HEK293 (cell line): ENCODE results near the gene OR6B3.

Experiments used
- CTCF ChIP-seq: fragments of 450-650 bp; formaldehyde crosslinking; IDR thresholded peaks from 2 replicates; pipeline ENCODE4 v1.5.1; 2016; ENCODE audit warnings: missing biosample characterization, missing genetic modification characterization
- MYNN ChIP-seq: fragments of 450-650 bp; formaldehyde crosslinking; IDR thresholded peaks from 2 replicates; pipeline ENCODE4 v1.5.1; 2016; ENCODE audit warnings: missing biosample characterization, missing genetic modification characterization, borderline replicate concordance
- SCRT2 ChIP-seq: fragments of 450-650 bp; formaldehyde crosslinking; IDR thresholded peaks from 2 replicates; pipeline ENCODE4 v1.5.1; 2016; ENCODE audit warnings: missing biosample characterization, missing genetic modification characterization
- TCF7L2 ChIP-seq: IDR thresholded peaks from 2 replicates; pipeline ENCODE4 v1.6.1; 2011; ENCODE audit warnings: low read depth, mild to moderate bottlenecking, inconsistent platforms, low read length, moderate library complexity, borderline replicate concordance
- ZNF140 ChIP-seq: fragments of 450-650 bp; formaldehyde crosslinking; IDR thresholded peaks from 2 replicates; pipeline ENCODE4 v1.5.1; 2016; ENCODE audit warnings: missing biosample characterization, missing genetic modification characterization
- ZNF202 ChIP-seq: fragments of 450-650 bp; formaldehyde crosslinking; IDR thresholded peaks from 2 replicates; pipeline ENCODE4 v1.5.1; 2016; ENCODE audit warnings: missing biosample characterization, missing genetic modification characterization, borderline replicate concordance
- ZNF324 ChIP-seq: fragments of 450-650 bp; formaldehyde crosslinking; IDR thresholded peaks from 2 replicates; pipeline ENCODE4 v1.5.1; 2016; ENCODE audit warnings: missing biosample characterization, missing genetic modification characterization
- ZNF561 ChIP-seq: fragments of 450-650 bp; IDR thresholded peaks from 2 replicates; pipeline ENCODE4 v1.5.1; 2018; ENCODE audit warnings: missing biosample characterization, missing genetic modification characterization, borderline replicate concordance
- ZNF645 ChIP-seq: fragments of 450-650 bp; formaldehyde crosslinking; IDR thresholded peaks from 2 replicates; pipeline ENCODE4; 2016; ENCODE audit warnings: missing biosample characterization, missing genetic modification characterization
- ZNF704 ChIP-seq: fragments of 450-650 bp; formaldehyde crosslinking; IDR thresholded peaks from 2 replicates; pipeline ENCODE4 v1.5.1; 2016; ENCODE audit warnings: missing biosample characterization, missing genetic modification characterization
- TF ChIP-seq, protein P1 (sequence below): fragments of 450-650 bp; formaldehyde crosslinking; IDR thresholded peaks from 2 replicates; pipeline ENCODE4 v1.5.1; 2016; ENCODE audit warnings: missing biosample characterization, missing genetic modification characterization, low read depth

DNA sequence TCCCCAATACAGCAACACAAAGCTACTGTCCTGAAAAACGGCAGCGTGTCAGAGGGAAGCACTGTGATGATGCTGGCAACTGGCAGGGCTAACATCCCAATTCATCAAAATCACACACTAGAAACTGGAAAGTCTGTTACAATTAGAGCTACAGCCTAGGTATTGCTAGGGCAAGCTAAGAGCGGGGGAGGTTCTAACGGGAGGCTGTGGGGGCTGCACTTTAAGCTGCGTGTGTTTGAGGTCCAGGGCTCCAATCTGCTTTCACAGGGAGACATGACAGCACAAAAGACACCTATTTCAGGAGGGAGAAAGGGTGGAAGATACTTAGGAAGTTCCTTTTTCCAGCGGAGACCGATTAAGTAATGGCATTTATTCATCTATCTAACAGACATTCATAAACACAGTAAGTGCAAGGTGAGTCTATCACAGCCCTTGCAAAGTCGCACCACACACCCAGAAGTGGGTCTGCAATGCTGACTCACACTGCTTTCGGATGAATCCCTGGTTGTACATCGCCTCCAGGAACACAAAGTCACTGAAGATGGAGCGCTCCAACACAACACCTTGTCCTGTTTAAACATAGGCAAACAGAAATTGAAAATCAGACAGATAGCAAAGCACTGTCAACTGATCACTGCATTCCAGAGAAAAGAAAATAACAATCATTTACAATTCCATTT, 35.1 kb downstream of the OR6B3 start:
- TF ChIP-seq ZNF140 (tag by site-specific recombination) (no peak), CTCF (tag by site-specific recombination) (no peak), ZNF561 (tag by site-specific recombination) (no peak), TCF7L2 (no peak), ZNF645 (tag by site-specific recombination) (no peak), SCRT2 (tag by site-specific recombination) (no peak), ZNF324 (tag by site-specific recombination) (no peak), ZNF202 (no peak), MYNN (no peak), ZNF704 (no peak)
- TF ChIP-seq, protein P1, sequence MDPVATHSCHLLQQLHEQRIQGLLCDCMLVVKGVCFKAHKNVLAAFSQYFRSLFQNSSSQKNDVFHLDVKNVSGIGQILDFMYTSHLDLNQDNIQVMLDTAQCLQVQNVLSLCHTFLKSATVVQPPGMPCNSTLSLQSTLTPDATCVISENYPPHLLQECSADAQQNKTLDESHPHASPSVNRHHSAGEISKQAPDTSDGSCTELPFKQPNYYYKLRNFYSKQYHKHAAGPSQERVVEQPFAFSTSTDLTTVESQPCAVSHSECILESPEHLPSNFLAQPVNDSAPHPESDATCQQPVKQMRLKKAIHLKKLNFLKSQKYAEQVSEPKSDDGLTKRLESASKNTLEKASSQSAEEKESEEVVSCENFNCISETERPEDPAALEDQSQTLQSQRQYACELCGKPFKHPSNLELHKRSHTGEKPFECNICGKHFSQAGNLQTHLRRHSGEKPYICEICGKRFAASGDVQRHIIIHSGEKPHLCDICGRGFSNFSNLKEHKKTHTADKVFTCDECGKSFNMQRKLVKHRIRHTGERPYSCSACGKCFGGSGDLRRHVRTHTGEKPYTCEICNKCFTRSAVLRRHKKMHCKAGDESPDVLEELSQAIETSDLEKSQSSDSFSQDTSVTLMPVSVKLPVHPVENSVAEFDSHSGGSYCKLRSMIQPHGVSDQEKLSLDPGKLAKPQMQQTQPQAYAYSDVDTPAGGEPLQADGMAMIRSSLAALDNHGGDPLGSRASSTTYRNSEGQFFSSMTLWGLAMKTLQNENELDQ, result no peak
